NCI-H1048 (cell line): ENCODE measurements around the gene GPR89B.
"Not testable (repeated sequence)": the region's sequence is repeated elsewhere in the genome, so short reads cannot be mapped to it uniquely, and the experiment has no call there.

Source experiments
- DNase-seq: peaks from one replicate; lab custom pipeline; 2025; lab: John Stamatoyannopoulos, UW

GPR89B gene

GRCh38 chr1:147940456-147940855 lies 12.2 kb downstream of the GPR89B start:
- not testable (repeated sequence) for DNase-seq

DNA sequence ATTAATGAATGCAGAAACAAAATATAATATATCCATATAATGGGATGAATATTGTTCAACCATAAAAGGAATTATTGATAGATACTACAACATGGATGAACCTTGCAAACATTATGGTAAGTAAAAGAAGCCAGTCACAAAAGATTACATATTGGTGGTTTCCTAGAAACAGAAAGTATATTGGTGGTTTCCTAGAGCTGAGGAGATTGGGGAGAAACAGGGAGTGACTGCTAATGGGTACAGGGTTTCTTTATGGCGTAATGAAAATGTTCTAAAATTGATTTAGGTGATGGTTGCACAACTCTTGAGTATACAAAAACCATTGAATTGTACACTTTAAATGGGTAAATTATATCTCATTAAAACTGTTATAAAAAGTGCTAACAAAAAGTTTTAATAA lies 14.3 kb downstream of the GPR89B start:
- DNase-seq: not testable (repeated sequence)

- DNase-seq: not testable (repeated sequence)
These were observed 21.3 kb downstream of the GPR89B start for GRCh38 chr1:147949517-147949916.

DNA sequence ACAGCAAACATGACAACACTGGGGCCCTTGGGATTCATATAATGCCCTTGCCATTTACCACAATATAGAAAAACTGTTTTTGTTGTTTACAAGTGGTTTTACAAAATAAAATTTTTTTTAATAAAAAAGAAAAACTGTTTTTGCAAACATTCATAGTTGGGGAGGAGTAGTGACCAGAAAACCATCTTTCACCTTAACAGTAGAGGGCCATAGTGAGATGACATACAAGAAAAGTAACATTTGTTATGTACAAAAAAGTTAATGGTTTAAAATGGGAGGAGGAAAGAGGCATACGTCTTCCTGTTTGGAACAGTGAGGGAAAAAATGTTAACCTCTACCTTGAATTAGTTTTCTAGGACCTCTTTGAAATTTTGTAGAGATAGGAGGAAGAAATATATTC lies 30.7 kb downstream of the GPR89B start:
- not testable (repeated sequence) for DNase-seq

DNA sequence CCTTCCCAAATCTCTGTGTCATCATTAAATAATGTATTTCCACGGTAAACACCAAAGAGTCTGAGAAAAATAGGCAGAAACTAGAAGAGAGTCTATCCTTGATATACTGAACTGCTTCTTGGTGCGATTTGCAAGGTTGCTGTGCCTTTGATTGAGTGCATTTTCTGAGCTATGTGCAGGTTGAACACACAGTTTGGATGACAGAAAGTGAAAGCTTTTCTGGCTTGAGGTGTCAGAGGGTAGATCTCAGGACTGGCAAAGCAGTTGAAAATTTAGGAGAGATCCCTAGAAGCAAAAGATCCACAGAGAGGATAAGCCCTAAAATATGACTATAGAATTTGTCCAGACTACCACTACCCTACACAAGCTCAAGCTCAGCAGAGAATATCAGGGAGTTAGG lies 31.5 kb downstream of the GPR89B start:
- DNase-seq: not testable (repeated sequence)

- DNase-seq: not testable (repeated sequence)
These were observed 36.4 kb downstream of the GPR89B start for GRCh38 chr1:147964575-147964974.

DNA sequence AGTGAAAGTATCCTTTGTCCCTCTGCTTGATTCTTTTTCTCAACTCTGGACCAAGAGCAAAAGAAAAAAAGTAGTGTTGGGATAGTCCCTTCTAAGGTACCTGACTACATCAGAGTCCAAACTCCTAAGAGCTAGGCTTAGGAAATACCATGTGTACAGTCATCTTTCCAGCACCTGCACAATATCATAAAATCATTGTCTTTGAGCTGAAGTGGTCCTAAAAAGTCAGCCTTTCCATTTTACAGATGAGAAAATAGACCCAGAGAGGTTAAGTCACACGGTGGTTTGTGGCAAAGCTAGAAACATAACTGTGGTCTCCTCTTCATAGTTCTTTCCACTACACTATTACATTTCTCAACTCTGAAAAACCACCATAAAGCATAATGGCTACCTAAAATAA lies 38.4 kb downstream of the GPR89B start:
- not testable (repeated sequence) for DNase-seq

DNA sequence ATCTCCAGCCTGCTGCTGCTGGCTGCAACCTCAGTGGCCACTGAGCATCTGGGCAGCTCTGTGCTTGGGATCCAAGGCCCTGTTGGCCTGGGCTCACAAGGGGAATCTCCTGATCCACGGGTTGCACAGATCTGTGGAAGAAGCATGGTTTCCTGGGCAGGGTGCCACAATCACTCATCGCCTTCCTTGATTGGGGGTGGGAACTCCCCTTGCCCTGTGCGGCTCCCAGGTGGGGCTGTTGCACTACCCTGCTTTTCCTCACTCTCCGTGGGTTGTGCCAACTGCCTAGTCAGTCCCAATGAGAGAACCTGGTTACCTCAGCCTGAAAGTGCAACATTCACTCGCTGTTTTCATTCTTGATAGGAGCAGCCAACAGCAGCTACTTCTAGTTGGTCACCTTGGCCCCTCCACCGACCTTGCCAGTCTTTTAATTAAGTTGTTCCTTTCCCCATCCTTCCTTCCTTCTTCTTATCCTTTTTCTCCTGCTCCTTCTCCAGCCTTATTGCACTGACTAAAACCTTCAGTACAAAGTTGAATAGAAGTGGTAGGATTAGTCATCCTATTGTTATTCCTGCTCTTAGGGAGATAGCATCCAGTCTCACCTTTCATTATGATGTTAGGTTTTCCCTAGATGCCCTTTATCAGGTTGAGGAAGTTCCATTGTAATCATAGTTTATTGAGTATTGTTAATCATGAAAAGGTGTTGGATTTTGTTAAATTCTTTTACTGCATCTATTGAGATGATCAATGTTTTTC lies 50.9 kb downstream of the GPR89B start:
- not testable (repeated sequence) for DNase-seq

- DNase-seq: not testable (repeated sequence)
These were observed 57.2 kb downstream of the GPR89B start for GRCh38 chr1:147985374-147985773.

DNA sequence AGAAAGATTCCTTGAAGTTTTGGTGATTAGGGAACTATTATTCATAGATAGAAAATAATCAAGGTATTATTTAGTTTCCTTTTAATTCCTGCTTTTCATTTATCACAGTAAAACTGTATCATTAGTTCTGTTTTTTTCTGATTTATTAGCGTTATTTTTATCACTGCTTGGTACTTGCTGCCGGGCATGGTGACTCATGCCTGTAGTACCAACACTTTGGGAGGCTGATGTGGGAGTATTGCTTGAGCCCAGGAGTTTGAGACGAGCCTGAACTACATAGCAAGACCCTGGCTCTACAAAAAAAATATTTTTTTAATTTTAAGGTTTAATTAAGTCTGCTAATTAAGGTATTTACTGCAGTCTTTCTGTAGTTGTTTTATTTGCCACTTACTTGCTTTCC lies 59.7 kb downstream of the GPR89B start:
- DNase-seq: not testable (repeated sequence)

GRCh38 chr1:147992916-147993315 lies 64.7 kb downstream of the GPR89B start:
- DNase-seq: not testable (repeated sequence)

DNA sequence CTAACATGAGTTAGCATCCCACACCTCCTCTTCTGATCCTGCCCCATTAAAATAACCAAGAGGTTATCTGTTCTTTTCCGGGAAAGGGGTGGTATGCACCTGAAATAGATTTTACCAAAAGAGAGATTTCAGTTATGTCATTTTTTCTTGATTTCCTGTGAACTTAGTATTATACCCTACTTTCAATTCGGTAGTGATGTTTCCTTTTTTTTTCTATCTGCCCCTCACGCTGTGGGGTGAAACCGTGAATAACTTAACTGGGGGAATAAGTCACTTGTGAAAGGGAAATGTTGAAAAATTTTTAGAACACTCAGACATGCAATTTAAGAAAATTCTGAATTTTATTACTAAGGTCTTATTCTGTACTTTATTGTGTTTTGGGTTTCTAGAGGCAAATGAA lies 65.2 kb downstream of the GPR89B start:
- not testable (repeated sequence) for DNase-seq

DNA sequence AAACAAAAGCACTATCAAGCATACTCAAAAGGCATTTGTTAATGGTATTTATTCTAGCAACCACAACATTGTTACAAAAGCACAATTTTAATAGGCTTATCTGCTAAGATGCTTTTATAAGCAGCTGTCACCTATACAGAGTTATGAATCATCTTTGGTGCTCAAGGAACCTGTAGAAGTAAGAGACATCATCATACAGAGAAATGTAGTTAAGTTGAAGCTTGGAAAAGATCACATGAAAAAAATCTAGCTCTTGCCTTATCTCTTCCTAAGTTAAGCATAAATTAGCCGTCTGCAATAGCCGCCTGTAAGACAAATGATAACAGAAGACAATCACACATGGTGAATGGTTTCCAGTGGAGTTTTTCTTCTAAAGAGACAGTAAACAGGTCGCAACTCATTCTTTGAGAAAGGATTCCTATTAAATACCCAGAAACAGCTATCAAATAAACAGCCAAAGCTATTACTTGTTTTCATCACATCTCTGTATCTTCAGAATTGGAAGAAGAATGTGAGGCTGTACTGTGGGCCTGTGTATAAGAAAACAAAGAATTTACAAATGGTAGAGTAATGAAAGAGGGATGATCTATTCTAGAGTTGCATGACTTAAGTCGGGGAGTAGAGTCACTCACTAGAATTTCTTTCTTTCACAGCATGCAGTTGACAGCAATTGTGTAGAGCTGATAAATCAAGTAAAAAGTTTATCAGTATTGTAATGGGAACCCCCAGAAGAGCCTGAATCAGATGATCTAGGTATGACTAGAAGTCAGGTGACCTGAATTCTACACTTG lies 65.8 kb downstream of the GPR89B start:
- not testable (repeated sequence) for DNase-seq

DNA sequence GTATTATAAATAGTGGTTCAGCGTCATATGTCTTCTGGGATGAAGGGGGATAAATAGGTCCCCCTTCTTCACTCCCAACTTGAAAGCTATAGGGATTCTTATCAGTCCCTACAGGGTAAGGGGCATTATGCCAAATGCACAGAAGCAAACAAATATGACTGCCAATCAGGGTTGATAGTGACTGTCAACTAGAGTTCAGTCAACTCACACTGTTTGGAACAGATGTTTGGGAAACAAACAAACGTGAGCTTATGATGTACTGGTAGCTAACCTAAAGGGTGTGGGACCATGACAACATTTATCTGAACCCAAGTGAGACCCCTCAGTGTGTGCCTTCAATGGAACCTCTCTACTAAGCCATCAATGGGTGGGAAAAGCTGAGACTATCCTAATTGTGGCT lies 67.9 kb downstream of the GPR89B start:
- not testable (repeated sequence) for DNase-seq

DNA sequence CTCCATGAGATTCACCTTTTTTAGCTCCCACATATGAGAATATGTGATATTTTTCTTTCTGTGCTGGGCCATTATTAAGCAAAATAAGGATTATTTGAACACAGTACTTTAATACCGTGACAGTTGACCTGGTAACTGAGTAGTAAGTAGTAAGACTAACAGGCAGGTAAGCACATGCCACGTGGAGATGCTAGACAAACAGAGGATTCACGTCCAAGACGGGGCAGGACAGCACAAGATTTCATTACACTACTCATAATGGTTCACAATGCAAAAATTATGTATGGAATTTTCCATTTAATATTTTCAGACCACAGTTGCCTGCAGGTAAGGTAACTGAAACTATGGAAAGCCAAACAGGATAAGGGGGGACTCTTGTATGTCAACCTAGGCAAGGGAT lies 79.5 kb downstream of the GPR89B start:
- DNase-seq: not testable (repeated sequence)

GRCh38 chr1:148010527-148010926 lies 82.3 kb downstream of the GPR89B start:
- no peak for DNase-seq

DNA sequence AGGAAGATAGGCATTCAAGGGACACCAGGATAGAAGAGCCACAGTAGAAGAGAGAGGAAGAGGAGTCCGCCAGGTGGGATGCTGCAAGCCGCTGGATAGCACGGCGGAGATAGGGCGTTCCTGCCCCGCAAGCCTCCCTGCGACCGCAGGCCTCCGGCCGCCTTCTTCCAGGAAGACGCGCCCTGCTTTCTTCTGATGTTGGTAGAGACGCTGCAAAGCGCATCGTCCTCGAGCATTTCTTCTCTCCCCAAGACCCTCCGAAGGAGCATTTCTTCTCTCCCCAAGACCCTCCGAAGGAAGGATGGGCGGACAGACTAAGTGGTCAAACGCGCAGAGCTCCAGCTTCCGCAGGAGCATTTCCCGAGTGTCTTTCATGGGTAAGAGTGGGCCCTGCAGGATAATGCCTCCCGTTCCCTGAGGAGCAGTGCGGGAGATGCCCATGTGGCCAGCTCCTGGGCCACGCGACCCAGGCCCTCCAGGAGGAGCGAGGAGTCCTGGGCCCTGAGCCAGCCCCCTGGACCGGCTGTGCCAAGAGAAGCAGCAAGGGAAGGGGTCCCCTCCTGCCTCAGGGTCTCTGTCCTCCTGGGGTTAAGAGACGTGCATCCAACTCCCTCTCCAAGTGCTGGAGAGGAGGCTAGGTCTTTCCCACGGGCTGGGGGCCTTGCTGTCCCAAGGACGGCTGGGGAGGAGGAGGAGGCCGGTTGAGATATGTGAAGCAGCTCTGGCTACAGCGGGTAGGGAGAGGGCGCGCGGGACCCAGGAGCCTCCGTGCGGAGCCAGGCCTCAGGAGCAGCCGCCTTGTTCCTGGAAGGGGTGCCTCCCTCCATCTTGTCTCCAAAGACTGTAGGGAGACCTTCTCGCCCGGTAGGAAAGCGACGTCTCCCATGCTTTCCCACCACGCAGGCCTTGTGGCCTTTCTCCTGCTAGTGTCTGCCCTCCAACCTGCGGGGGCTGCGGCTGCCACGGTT lies 85.2 kb downstream of the GPR89B start:
- DNase-seq: not testable (repeated sequence)

DNA sequence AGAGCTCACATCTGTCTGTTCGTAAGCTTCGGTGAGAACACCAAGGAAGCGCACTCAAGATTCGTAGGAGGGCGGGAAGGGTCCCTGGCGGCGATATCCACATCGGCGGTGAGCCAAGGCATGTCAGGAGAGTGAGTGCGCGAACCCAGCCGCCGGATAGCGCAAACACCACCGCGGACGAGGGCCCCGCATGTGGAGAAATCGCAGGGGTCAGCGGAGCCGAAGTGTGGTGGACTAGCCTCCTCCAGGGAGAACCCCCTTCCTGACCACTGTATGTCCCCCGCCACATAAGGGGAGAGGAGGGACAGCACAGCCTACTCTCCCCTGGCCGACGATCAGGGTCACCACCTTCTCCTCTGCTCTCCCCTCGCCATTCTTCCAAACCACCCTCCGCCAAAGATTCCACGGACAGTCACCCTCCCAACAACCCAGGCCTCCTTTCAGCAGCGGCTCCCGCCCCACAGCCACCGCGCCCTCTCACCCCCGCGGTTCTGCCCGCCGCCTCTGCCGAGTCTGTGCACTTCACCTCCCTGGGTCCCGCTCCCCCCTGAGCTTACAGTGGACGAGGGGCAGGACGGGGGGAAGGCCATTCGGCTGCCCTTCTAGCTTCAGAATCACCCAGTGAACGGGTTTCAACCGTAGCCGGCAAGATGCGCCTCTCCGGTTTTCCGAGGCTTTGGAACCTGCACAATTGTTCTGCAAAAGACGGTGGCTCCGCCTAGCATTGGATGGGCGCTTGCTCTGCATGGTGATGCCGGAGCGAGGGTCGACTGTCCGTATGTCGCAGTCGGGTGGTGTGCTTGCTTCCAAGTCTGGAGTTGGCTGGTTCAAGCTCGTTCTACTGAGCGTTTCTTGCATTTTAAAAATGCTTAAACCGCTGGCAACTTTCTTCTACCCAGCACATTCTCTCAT lies 86.3 kb downstream of the GPR89B start:
- DNase-seq: not testable (repeated sequence)

- DNase-seq: not testable (repeated sequence)
These were observed 96.7 kb downstream of the GPR89B start for GRCh38 chr1:148024918-148025317.

- not testable (repeated sequence) for DNase-seq
These were observed 98.8 kb downstream of the GPR89B start for GRCh38 chr1:148027004-148027403.

GRCh38 chr1:148032247-148032646 lies 104.0 kb downstream of the GPR89B start:
- DNase-seq: not testable (repeated sequence)
